H9 (cell line): ENCODE results near the gene CDK5RAP1. TPM values are rescaled to one million over a fixed set of nuclear protein-coding genes. Genes with fewer than 3 reads are reported as not detected.

Experiments used
- DNase-seq: peaks from one replicate; pipeline ENCODE4 v3.0.0-alpha.2; 2017
- H2AFZ ChIP-seq: one replicate; pipeline ENCODE4 v1.6.1; 2013; ENCODE audit warnings: mild to moderate bottlenecking, low read length, control low read depth, moderate library complexity
- H2AK5ac ChIP-seq: 2 replicates; pipeline ENCODE4 v1.6.1; 2013; ENCODE audit warnings: low read length, control low read depth, mixed read lengths; ENCODE audit not compliant: insufficient read length
- H2BK120ac ChIP-seq: one replicate; pipeline ENCODE4 v1.6.1; 2013; ENCODE audit warnings: low read depth, mild to moderate bottlenecking, low read length, control low read depth, inconsistent platforms; ENCODE audit not compliant: poor library complexity, severe bottlenecking
- H2BK12ac ChIP-seq: 2 replicates; pipeline ENCODE4 v1.6.1; 2013; ENCODE audit warnings: low read length, control low read depth, mixed read lengths, low read depth; ENCODE audit not compliant: insufficient read length
- H2BK15ac ChIP-seq: 2 replicates; pipeline ENCODE4 v1.6.1; 2013; ENCODE audit warnings: low read depth, low read length, control low read depth
- H2BK20ac ChIP-seq: one replicate; pipeline ENCODE4 v1.6.1; 2013; ENCODE audit warnings: low read depth, mild to moderate bottlenecking, low read length, control low read depth, inconsistent platforms; ENCODE audit not compliant: poor library complexity, severe bottlenecking
- H2BK5ac ChIP-seq: 2 replicates; pipeline ENCODE4 v1.6.1; 2013; ENCODE audit warnings: low read length, control low read depth, mixed read lengths; ENCODE audit not compliant: insufficient read length
- H3K14ac ChIP-seq: 2 replicates; pipeline ENCODE4 v1.6.1; 2013; ENCODE audit warnings: low read length, control low read depth; ENCODE audit not compliant: insufficient read depth
- H3K18ac ChIP-seq: 2 replicates; pipeline ENCODE4 v1.6.1; 2013; ENCODE audit warnings: low read depth, mild to moderate bottlenecking, mixed read lengths, low read length, control low read depth; ENCODE audit not compliant: insufficient read length
- H3K23ac ChIP-seq: 2 replicates; pipeline ENCODE4 v1.6.1; 2013; ENCODE audit warnings: low read length, control low read depth, mixed read lengths, low read depth; ENCODE audit not compliant: insufficient read length
- H3K23me2 ChIP-seq: 2 replicates; pipeline ENCODE4 v1.6.1; 2013; ENCODE audit warnings: low read depth, mild to moderate bottlenecking, mixed read lengths, low read length, control low read depth; ENCODE audit not compliant: insufficient read length, poor library complexity, severe bottlenecking
- H3K27ac ChIP-seq: 2 replicates; pipeline ENCODE4 v1.5.1; 2013; ENCODE audit warnings: low read length, control low read depth, mixed read lengths, low read depth; ENCODE audit not compliant: insufficient read length
- H3K27me3 ChIP-seq: 2 replicates; pipeline ENCODE4 v1.6.1; 2013; ENCODE audit warnings: low read length, control low read depth, inconsistent platforms; ENCODE audit not compliant: insufficient read depth
- H3K4ac ChIP-seq: 2 replicates; pipeline ENCODE4 v1.6.1; 2013; ENCODE audit warnings: low read depth, mild to moderate bottlenecking, control low read depth, inconsistent platforms, low read length, moderate library complexity
- H3K4me1 ChIP-seq: 2 replicates; pipeline ENCODE4 v1.6.1; 2013; ENCODE audit warnings: low read length, control low read depth, inconsistent platforms; ENCODE audit not compliant: insufficient read depth
- H3K4me2 ChIP-seq: 2 replicates; pipeline ENCODE4 v1.6.1; 2013; ENCODE audit warnings: low read length, control low read depth, mixed read lengths; ENCODE audit not compliant: insufficient read length, insufficient read depth
- H3K56ac ChIP-seq: 2 replicates; pipeline ENCODE4 v1.6.1; 2013; ENCODE audit warnings: low read depth, mild to moderate bottlenecking, mixed read lengths, low read length, control low read depth; ENCODE audit not compliant: insufficient read length
- H3K79me1 ChIP-seq: 2 replicates; pipeline ENCODE4 v1.6.1; 2013; ENCODE audit warnings: low read depth, mild to moderate bottlenecking, moderate library complexity, low read length, control low read depth, inconsistent platforms; ENCODE audit not compliant: insufficient read depth, poor library complexity, severe bottlenecking
- H3K79me2 ChIP-seq: 2 replicates; pipeline ENCODE4 v1.6.1; 2013; ENCODE audit warnings: low read length, control low read depth, inconsistent platforms; ENCODE audit not compliant: insufficient read depth
- H3K9ac ChIP-seq: 2 replicates; pipeline ENCODE4 v1.6.1; 2013; ENCODE audit warnings: low read length, control low read depth, mixed read lengths; ENCODE audit not compliant: insufficient read length; ENCODE audit errors: extremely low read depth
- H3K9me3 ChIP-seq: one replicate; pipeline ENCODE4 v1.6.1; 2013; ENCODE audit warnings: low read depth, low read length, inconsistent platforms; ENCODE audit not compliant: control insufficient read depth
- H3T11ph ChIP-seq: one replicate; pipeline ENCODE4 v1.6.1; 2013; ENCODE audit warnings: mild to moderate bottlenecking, low read length, control low read depth, inconsistent platforms
- H4K20me1 ChIP-seq: one replicate; pipeline ENCODE4 v1.6.1; 2013; ENCODE audit not compliant: control insufficient read depth, insufficient read length, insufficient read depth
- H4K5ac ChIP-seq: 2 replicates; pipeline ENCODE4 v1.6.1; 2013; ENCODE audit warnings: low read depth, mild to moderate bottlenecking, mixed read lengths, low read length, control low read depth; ENCODE audit not compliant: insufficient read length
- H4K8ac ChIP-seq: replicated peaks from 2 replicates; pipeline ENCODE4 v1.6.1; 2013; ENCODE audit warnings: low read length, control low read depth, mixed read lengths, low read depth; ENCODE audit not compliant: insufficient read length
- H4K91ac ChIP-seq: 2 replicates; pipeline ENCODE4 v1.6.1; 2013; ENCODE audit warnings: low read depth, mild to moderate bottlenecking, moderate library complexity, mixed read lengths, low read length, control low read depth; ENCODE audit not compliant: insufficient read length
- H3K27ac Mint-ChIP-seq, 3 experiments: 2 replicates in 2 of 3; 3 replicates in 1 of 3; pipeline ENCODE4 v1.8.0; 2020 to 2021; ENCODE audit warnings: mixed read lengths in 3 of 3, mild to moderate bottlenecking in 1 of 3, moderate library complexity in 1 of 3
- H3K27me3 Mint-ChIP-seq: 2 replicates; pipeline ENCODE4 v1.8.0; 2021; ENCODE audit warnings: low read depth, mild to moderate bottlenecking, moderate library complexity, mixed read lengths
- H3K36me3 Mint-ChIP-seq, 3 experiments: 2 replicates in 2 of 3; 3 replicates in 1 of 3; pipeline ENCODE4 v1.8.0; 2020 to 2021; ENCODE audit warnings: low read depth in 3 of 3, mixed read lengths in 3 of 3; ENCODE audit not compliant: insufficient read depth in 1 of 3
- H3K4me1 Mint-ChIP-seq, 2 experiments: 2 replicates each; pipeline ENCODE4 v1.8.0; 2020; ENCODE audit warnings: mixed read lengths in 2 of 2
- H3K4me3 Mint-ChIP-seq, 2 experiments: 2 replicates in 1 of 2; 3 replicates in 1 of 2; pipeline ENCODE4 v1.8.0; 2020 to 2021; ENCODE audit warnings: mild to moderate bottlenecking in 2 of 2, mixed read lengths in 2 of 2, moderate library complexity in 1 of 2
- H3K9me3 Mint-ChIP-seq, 2 experiments: 2 replicates in 1 of 2; 3 replicates in 1 of 2; pipeline ENCODE4 v1.8.0; 2020; ENCODE audit warnings: mild to moderate bottlenecking in 2 of 2, mixed read lengths in 2 of 2, moderate library complexity in 1 of 2
- WGBS: extraction: QIAGEN DNeasy Blood & Tissue Kit; methylation state at CpG from one replicate; pipeline ENCODE4 v1.1.7; 2013; ENCODE audit warnings: missing lambda C conversion rate, low lambda C conversion rate, mixed read lengths; ENCODE audit not compliant: insufficient read length; ENCODE audit errors: extremely low coverage; 5-methylcytosine and 5-hydroxymethylcytosine counted together
- total RNA-seq: library from RNA; stranded (reverse); gene quantifications from 2 replicates; pipeline ENCODE4 v1.2.1, GENCODE V29; 2021
- TF ChIP-seq, protein P1 (sequence below): fragments of 200-600 bp; sonication (generic); conservative IDR thresholded peaks from 3 replicates; pipeline ENCODE4 v1.8.0; 2021; ENCODE audit warnings: antibody characterized with exemption, mild to moderate bottlenecking

CDK5RAP1 gene
- total RNA-seq, 1 experiment from 2014 or later: 66.4 TPM

DNA sequence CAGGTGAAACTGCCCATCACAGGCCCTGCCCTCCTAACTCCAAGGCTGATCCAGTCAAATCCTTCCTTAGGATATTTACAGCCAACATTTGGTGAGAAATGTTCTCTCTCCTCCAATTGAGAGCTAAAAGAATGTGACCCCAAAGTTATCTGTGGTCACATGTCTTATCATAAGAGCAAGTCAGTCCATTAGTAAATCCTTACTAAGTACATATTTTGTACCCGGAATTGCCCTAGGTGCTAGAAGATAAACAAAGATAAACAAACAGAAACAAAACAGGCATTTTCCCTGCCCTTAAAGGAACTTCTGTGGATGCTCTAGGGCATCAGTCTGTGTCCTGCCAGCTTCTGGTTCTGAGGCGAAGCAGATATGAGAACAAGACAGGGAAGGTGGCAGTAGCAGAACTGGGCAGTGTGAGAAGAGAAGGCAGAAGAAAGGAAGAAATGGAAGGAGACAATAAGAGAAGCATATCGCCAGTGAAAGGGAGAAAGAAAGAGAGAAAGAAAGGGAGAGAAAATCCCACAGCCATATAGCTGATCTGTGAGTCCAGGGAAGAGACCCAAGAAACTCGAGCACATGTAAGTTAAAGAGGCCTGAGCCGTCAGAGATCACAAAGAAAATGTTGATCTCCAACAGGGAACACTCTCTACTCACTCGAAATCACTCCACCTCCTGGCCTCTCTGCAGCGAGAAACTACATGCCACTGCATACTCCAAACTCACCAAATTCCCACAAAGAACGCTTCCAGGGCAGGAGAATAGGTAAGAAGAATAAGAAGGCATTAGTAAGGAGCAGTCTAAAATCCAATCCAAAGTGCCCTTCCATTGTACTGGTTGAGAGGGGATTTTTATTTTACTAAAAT lies 41.7 kb downstream of the CDK5RAP1 start:
- Histone ChIP-seq H3K27me3 (no peaks in the 10 kb centered on the region), H3K27ac (no peak overlapping the region), H2BK15ac (no peak overlapping the region), H3K14ac (no peak overlapping the region), H4K20me1 (no peaks in the 10 kb centered on the region), H2AK5ac (no peak overlapping the region), H3K4me2 (no peak overlapping the region), H3K23ac (no peak overlapping the region), H2BK5ac (no peak overlapping the region), H3K79me1 (no peaks in the 10 kb centered on the region), H3K79me2 (no peaks in the 10 kb centered on the region), H4K5ac (no peak overlapping the region), H3K9ac (no peak overlapping the region), H3K23me2 (no peaks in the 10 kb centered on the region), H3T11ph (no peak overlapping the region), H4K8ac (no peak overlapping the region), H2AFZ (no peak overlapping the region), H3K56ac (no peak overlapping the region), H2BK120ac (no peak overlapping the region), H3K4me1 (no peaks in the 10 kb centered on the region), H2BK20ac (no peak overlapping the region), H4K91ac (no peak overlapping the region), H2BK12ac (no peak overlapping the region), H3K4ac (no peak overlapping the region), H3K18ac (no peak overlapping the region), H3K9me3 (no peaks in the 10 kb centered on the region)
- WGBS: no CpG with 5 or more reads among the region's 8 CpGs
- TF ChIP-seq, protein P1, sequence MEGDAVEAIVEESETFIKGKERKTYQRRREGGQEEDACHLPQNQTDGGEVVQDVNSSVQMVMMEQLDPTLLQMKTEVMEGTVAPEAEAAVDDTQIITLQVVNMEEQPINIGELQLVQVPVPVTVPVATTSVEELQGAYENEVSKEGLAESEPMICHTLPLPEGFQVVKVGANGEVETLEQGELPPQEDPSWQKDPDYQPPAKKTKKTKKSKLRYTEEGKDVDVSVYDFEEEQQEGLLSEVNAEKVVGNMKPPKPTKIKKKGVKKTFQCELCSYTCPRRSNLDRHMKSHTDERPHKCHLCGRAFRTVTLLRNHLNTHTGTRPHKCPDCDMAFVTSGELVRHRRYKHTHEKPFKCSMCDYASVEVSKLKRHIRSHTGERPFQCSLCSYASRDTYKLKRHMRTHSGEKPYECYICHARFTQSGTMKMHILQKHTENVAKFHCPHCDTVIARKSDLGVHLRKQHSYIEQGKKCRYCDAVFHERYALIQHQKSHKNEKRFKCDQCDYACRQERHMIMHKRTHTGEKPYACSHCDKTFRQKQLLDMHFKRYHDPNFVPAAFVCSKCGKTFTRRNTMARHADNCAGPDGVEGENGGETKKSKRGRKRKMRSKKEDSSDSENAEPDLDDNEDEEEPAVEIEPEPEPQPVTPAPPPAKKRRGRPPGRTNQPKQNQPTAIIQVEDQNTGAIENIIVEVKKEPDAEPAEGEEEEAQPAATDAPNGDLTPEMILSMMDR: no peak
- H3K36me3 Mint-ChIP-seq: peaks cover 14 to 65% (median 34%) of the 10 kb centered on the region in 3 experiments; a peak in 6 of 7 replicates
- no peak for DNase-seq
- H3K4me1 Mint-ChIP-seq: no peaks in the 10 kb centered on the region
- H3K27me3 Mint-ChIP-seq: no peaks in the 10 kb centered on the region
- no peaks in the 10 kb centered on the region for H3K9me3 Mint-ChIP-seq
- peak overlapping the region in 1 of 3 experiments; percentile 10; a peak in 1 of 7 replicates for H3K27ac Mint-ChIP-seq
- no peak overlapping the region for H3K4me3 Mint-ChIP-seq
